HUES48 (cell line): ENCODE measurements around the gene ZNF430.
"Not testable (repeated sequence)": the region's sequence is repeated elsewhere in the genome, so short reads cannot be mapped to it uniquely, and the experiment has no call there.

Source experiments
- H3K27ac ChIP-seq: one replicate; pipeline ENCODE4 v1.7.0; 2013; ENCODE audit warnings: low read depth, low read length, inconsistent platforms
- H3K27me3 ChIP-seq: 2 replicates; pipeline ENCODE4 v1.6.1; 2013; ENCODE audit warnings: mild to moderate bottlenecking, low read length; ENCODE audit not compliant: control insufficient read depth, insufficient read depth
- H3K36me3 ChIP-seq: 2 replicates; pipeline ENCODE4 v1.6.1; 2013; ENCODE audit warnings: low read length; ENCODE audit not compliant: control insufficient read depth, insufficient read depth
- H3K4me1 ChIP-seq: 2 replicates; pipeline ENCODE4 v1.6.1; 2013; ENCODE audit warnings: mild to moderate bottlenecking, low read length; ENCODE audit not compliant: control insufficient read depth, insufficient read depth
- H3K4me3 ChIP-seq: 2 replicates; pipeline ENCODE4 v1.5.1; 2013; ENCODE audit warnings: mild to moderate bottlenecking, low read depth, low read length
- H3K9ac ChIP-seq: 2 replicates; pipeline ENCODE4 v1.6.1; 2013; ENCODE audit warnings: mild to moderate bottlenecking, low read depth, low read length, moderate library complexity
- H3K9me3 ChIP-seq: 2 replicates; pipeline ENCODE4 v1.6.1; 2013; ENCODE audit warnings: low read length; ENCODE audit not compliant: control insufficient read depth, insufficient read depth

Gene ZNF430

GRCh38 chr19:21020298-21021227, at the start of gene ZNF430:
ZNF430 (plus strand) TSS chr19:21020657; CDS start chr19:21020801, 144 bp downstream.
- Histone ChIP-seq H3K27me3 (no peaks in the 10 kb centered on the region), H3K9ac (peak within 1 kb of the TSS; percentile 81), H3K27ac (peak within 1 kb of the TSS; percentile 94), H3K36me3 (peaks cover 26% of the 10 kb centered on the region), H3K4me1 (peaks cover 8% of the 10 kb centered on the region; the same call in 1 of the 2 replicates), H3K4me3 (peak within 1 kb of the TSS; percentile 98), H3K9me3 (no peaks in the 10 kb centered on the region)

- H3K36me3 ChIP-seq, H3K9me3 ChIP-seq, H3K27ac ChIP-seq, H3K4me3 ChIP-seq, H3K4me1 ChIP-seq, H3K9ac ChIP-seq, H3K27me3 ChIP-seq: not testable (repeated sequence)
Observed at GRCh38 chr19:20992788-20993187, 27.7 kb upstream of the ZNF430 start.

- H3K36me3 ChIP-seq = no peaks in the 10 kb centered on the region
- no peak overlapping the region for H3K27ac ChIP-seq
- peak overlapping the region; percentile 91 for H3K9ac ChIP-seq
- no peaks in the 10 kb centered on the region for H3K27me3 ChIP-seq
- H3K4me1 ChIP-seq = no peaks in the 10 kb centered on the region
- no peaks in the 10 kb centered on the region; the same call in 1 of the 2 replicates for H3K9me3 ChIP-seq
- H3K4me3 ChIP-seq = peak overlapping the region; percentile 83
Observed at GRCh38 chr19:20999731-21000352, 20.6 kb upstream of the ZNF430 start.

GRCh38 chr19:21021238-21021637, 781 bp downstream of the ZNF430 start:
- H3K27me3 ChIP-seq, H3K4me1 ChIP-seq, H3K9me3 ChIP-seq, H3K27ac ChIP-seq: not testable (repeated sequence)
- H3K4me3 ChIP-seq = peak overlapping the region; percentile 98
- H3K9ac ChIP-seq = peak overlapping the region; percentile 81
- H3K36me3 ChIP-seq = peaks cover 31% of the 10 kb centered on the region

DNA sequence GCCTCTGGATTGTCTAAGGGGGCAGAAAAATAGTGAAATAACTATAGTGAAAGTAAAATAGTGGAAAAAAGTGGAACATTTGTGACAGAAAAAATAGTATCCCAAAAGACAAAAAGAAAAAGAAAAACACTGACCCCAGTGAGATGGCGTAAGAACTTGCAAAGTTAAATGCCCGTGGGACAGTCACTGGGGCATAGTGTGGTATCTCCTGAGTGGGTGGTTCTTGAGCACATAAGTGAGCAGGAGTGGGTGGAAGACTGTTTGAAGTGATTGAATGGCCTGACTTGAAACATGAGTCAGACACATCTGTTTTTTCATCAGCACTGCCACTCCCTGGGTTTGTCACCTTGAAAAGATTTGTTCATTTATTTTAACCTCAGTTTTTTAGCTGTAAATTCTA, 2.5 kb downstream of the ZNF430 start:
- Histone ChIP-seq H3K9ac (no peak overlapping the region), H3K36me3 (peaks cover 38% of the 10 kb centered on the region), H3K27me3 (no peaks in the 10 kb centered on the region), H3K4me1 (peaks cover 8% of the 10 kb centered on the region; the same call in 1 of the 2 replicates), H3K27ac (no peak overlapping the region), H3K9me3 (no peaks in the 10 kb centered on the region), H3K4me3 (no peak overlapping the region)

DNA sequence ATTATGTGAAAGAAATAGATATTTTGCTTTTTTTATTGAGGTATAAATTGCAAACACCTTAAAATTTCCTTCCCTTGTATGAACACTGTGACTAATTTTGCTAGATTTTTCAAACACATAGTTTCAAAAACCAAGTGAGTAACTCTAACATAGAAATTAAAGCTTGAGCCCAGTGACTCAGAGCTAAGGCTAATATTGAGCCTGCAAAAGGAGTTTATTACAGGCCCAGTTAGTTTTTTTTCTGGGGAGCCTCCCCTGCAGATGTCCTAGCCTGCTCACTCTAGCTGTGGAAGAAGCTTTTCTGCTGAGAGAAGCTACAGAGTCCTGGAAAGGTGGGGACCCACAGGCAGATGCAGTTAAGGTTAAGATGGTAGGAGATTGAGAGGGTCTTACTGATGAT, 3.4 kb downstream of the ZNF430 start:
- no peak overlapping the region for H3K4me3 ChIP-seq
- H3K27ac ChIP-seq = no peak overlapping the region
- no peak overlapping the region for H3K9ac ChIP-seq
- H3K9me3 ChIP-seq = no peaks in the 10 kb centered on the region
- H3K36me3 ChIP-seq = peaks cover 38% of the 10 kb centered on the region
- no peaks in the 10 kb centered on the region for H3K27me3 ChIP-seq
- H3K4me1 ChIP-seq = peaks cover 8% of the 10 kb centered on the region; the same call in 1 of the 2 replicates

DNA sequence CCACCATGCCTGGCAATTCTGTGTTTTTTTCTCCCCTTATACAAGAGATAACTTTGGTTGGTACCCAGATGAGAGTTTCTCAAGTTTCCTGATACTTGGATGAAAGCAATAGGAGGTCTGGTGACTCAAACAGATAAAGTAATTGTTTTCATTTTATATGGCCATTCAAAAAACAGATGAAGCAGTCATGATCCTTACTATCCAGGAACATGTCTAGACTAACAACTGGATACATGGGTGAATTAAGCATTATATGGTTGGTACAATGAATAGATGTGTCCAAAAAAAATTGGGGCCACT, 8.5 kb downstream of the ZNF430 start:
- Histone ChIP-seq H3K36me3 (peaks cover 39% of the 10 kb centered on the region), H3K27me3 (no peaks in the 10 kb centered on the region), H3K27ac (no peak overlapping the region), H3K4me3 (no peak overlapping the region), H3K9me3 (no peaks in the 10 kb centered on the region), H3K9ac (no peak overlapping the region), H3K4me1 (peaks cover 12% of the 10 kb centered on the region; the same call in 1 of the 2 replicates)

DNA sequence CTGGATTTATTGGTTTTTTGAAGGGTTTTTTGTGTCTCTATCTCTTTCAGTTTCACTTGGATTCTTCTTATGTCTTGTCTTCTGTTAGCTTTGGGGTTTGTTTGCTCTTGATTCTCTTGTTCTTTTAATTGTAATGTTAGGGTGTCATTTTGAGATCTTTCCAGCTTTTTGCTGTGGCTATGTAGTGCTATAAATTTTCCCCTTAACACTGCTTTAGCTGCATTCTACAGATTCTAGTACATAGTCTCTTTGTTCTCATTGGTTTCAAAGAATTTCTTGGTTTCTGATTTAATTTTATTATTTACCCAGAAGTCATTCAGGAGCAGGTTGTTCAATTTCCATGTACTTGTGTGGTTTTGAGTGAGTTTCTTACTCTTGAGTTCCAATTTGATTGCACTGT, 24.6 kb downstream of the ZNF430 start:
- no peaks in the 10 kb centered on the region for H3K4me1 ChIP-seq
- H3K27ac ChIP-seq = no peak overlapping the region
- H3K9ac ChIP-seq = no peak overlapping the region
- H3K27me3 ChIP-seq = no peaks in the 10 kb centered on the region
- no peak overlapping the region for H3K4me3 ChIP-seq
- peaks cover 15% of the 10 kb centered on the region for H3K36me3 ChIP-seq
- H3K9me3 ChIP-seq = 0 out of 2 replicates have a peak, but pooled peaks cover 4% of the 10 kb centered on the region

GRCh38 chr19:21046489-21046888, 26.0 kb downstream of the ZNF430 start:
- no peak overlapping the region for H3K4me3 ChIP-seq
- H3K9me3 ChIP-seq = 0 out of 2 replicates have a peak, but pooled peaks cover 3% of the 10 kb centered on the region
- H3K9ac ChIP-seq = no peak overlapping the region
- H3K36me3 ChIP-seq = peaks cover 5% of the 10 kb centered on the region; the same call in 1 of the 2 replicates
- no peak overlapping the region for H3K27ac ChIP-seq
- H3K4me1 ChIP-seq = no peaks in the 10 kb centered on the region
- no peaks in the 10 kb centered on the region for H3K27me3 ChIP-seq

- Histone ChIP-seq H3K9ac (no peak overlapping the region), H3K36me3 (peaks cover 8% of the 10 kb centered on the region; the same call in 1 of the 2 replicates), H3K4me3 (no peak overlapping the region), H3K27me3 (no peaks in the 10 kb centered on the region), H3K4me1 (no peaks in the 10 kb centered on the region), H3K9me3 (no peaks in the 10 kb centered on the region), H3K27ac (no peak overlapping the region)
Observed at GRCh38 chr19:21047716-21048115, 27.3 kb downstream of the ZNF430 start.

GRCh38 chr19:21052902-21053301, 32.4 kb downstream of the ZNF430 start:
- no peak overlapping the region for H3K9ac ChIP-seq
- no peaks in the 10 kb centered on the region for H3K4me1 ChIP-seq
- no peak overlapping the region for H3K27ac ChIP-seq
- no peaks in the 10 kb centered on the region for H3K27me3 ChIP-seq
- H3K4me3 ChIP-seq = no peak overlapping the region
- H3K9me3 ChIP-seq = peaks cover 4% of the 10 kb centered on the region
- H3K36me3 ChIP-seq = peaks cover 30% of the 10 kb centered on the region
